Mucosa of rectum (tissue), 2 donors: ENCODE results near the gene MED13L.

ENCODE experiments used
- H3K27ac ChIP-seq, 2 donors: one replicate each; pipeline ENCODE4 v1.7.0; 2013; ENCODE audit warnings: inconsistent platforms in 2 of 2, low read depth in 2 of 2, low read length in 2 of 2
- H3K27me3 ChIP-seq, 2 donors: one replicate each; pipeline ENCODE4 v1.7.0; 2013; ENCODE audit warnings: low read length in 2 of 2; ENCODE audit not compliant: control insufficient read depth in 2 of 2, insufficient read depth in 2 of 2
- H3K36me3 ChIP-seq, 2 donors: one replicate each; pipeline ENCODE4 v1.7.0; 2013; ENCODE audit warnings: low read length in 2 of 2; ENCODE audit not compliant: control insufficient read depth in 2 of 2, insufficient read depth in 2 of 2
- H3K4me1 ChIP-seq, 2 donors: one replicate each; pipeline ENCODE4 v1.7.0; 2013; ENCODE audit warnings: low read length in 2 of 2, mild to moderate bottlenecking in 1 of 2; ENCODE audit not compliant: control insufficient read depth in 2 of 2, insufficient read depth in 2 of 2
- H3K4me3 ChIP-seq, 2 donors: one replicate each; pipeline ENCODE4 v1.7.0; 2013; ENCODE audit warnings: low read length in 2 of 2
- H3K9ac ChIP-seq, 2 donors: one replicate each; pipeline ENCODE4 v1.7.0; 2013; ENCODE audit warnings: low read length in 2 of 2, low read depth in 1 of 2, mild to moderate bottlenecking in 1 of 2
- H3K9me3 ChIP-seq, 2 donors: one replicate each; pipeline ENCODE4 v1.7.0; 2013; ENCODE audit warnings: low read length in 2 of 2; ENCODE audit not compliant: control insufficient read depth in 2 of 2
- donor health status: healthy.
- donor health status: Normal muscosa, but diverticular disease.

Gene MED13L

GRCh38 chr12:116280595-116281290, 3.2 kb upstream of the MED13L start:
- Histone ChIP-seq H3K9ac (no peak overlapping the region), H3K9me3 (no peaks in the 10 kb centered on the region), H3K27ac (no peak overlapping the region), H3K4me1 (peaks cover under 1 to 4% of the 10 kb centered on the region in 2 donors), H3K36me3 (no peaks in the 10 kb centered on the region), H3K27me3 (no peaks in the 10 kb centered on the region), H3K4me3 (no peak overlapping the region)

- Histone ChIP-seq H3K36me3 (no peaks in the 10 kb centered on the region), H3K27ac (no peak overlapping the region), H3K9ac (no peak overlapping the region), H3K9me3 (no peaks in the 10 kb centered on the region), H3K4me1 (peaks cover 8 to 11% of the 10 kb centered on the region in 2 donors), H3K27me3 (no peaks in the 10 kb centered on the region), H3K4me3 (no peak overlapping the region)
Measured at GRCh38 chr12:116278667-116279066, 1.2 kb upstream of the MED13L start.

GRCh38 chr12:116278279-116278626, 760 bp upstream of the MED13L start:
- H3K4me1 ChIP-seq: peaks cover 8 to 11% of the 10 kb centered on the region in 2 donors
- H3K9ac ChIP-seq: peak overlapping the region; percentile 38 to 80
- H3K4me3 ChIP-seq: peak overlapping the region; percentile 57 to 65
- H3K27ac ChIP-seq: no peak overlapping the region
- no peaks in the 10 kb centered on the region for H3K27me3 ChIP-seq
- no peaks in the 10 kb centered on the region for H3K36me3 ChIP-seq
- no peaks in the 10 kb centered on the region for H3K9me3 ChIP-seq

DNA sequence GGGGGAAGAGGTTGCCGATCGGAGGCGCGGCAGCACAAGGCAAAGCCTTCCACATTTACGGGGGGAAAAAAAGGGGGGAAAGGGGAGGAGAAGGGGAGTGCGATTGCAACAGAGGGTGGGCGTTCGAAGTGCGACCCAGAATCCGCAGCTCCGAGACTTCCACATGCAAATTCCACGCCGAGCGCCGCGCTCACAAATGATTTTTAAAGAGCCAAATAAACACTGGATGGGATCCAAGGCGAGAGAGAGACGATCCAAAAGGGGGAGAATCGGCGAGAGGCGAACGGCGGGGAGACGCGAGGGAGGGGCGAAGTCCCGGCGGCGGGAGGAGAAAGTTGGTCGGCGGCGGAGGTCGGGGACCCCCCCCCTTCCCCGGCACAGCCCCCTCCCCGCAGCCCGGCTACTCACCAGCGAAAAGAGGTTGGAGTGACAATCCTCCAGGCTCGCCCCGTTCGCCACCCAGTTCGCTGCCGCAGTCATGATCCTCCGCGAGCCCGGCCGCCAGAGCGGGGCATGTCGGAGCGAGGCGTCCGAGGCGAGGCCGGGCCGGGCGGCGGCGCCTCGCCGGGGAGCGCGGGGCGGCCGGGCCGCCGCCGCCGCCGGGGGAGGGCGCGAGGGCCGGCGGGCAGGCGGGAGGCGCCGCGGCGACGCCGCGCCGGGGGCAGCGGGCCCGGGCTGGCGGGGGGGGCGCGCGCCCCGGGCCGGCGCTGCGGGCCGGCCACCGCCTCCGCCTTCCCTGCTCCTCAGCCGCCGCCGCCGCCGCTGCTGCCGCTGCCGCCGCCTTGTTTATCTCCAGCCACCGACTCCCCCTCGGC, 634 bp downstream of the MED13L start:
- Histone ChIP-seq H3K27ac (peak overlapping the region; percentile 81 to 89), H3K4me1 (peaks cover 8 to 11% of the 10 kb centered on the region in 2 donors), H3K36me3 (no peaks in the 10 kb centered on the region), H3K9me3 (no peaks in the 10 kb centered on the region), H3K4me3 (peak overlapping the region; percentile 91 to 93), H3K9ac (peak overlapping the region; percentile 78 to 89), H3K27me3 (no peaks in the 10 kb centered on the region)

GRCh38 chr12:116274551-116275375, 2.7 kb downstream of the MED13L start:
- Histone ChIP-seq H3K27me3 (no peaks in the 10 kb centered on the region), H3K9ac (no peak overlapping the region), H3K36me3 (no peaks in the 10 kb centered on the region), H3K4me1 (peaks cover 8 to 9% of the 10 kb centered on the region in 2 donors), H3K4me3 (peak overlapping the region in 1 of 2 donors; percentile 93), H3K27ac (no peak overlapping the region), H3K9me3 (no peaks in the 10 kb centered on the region)

DNA sequence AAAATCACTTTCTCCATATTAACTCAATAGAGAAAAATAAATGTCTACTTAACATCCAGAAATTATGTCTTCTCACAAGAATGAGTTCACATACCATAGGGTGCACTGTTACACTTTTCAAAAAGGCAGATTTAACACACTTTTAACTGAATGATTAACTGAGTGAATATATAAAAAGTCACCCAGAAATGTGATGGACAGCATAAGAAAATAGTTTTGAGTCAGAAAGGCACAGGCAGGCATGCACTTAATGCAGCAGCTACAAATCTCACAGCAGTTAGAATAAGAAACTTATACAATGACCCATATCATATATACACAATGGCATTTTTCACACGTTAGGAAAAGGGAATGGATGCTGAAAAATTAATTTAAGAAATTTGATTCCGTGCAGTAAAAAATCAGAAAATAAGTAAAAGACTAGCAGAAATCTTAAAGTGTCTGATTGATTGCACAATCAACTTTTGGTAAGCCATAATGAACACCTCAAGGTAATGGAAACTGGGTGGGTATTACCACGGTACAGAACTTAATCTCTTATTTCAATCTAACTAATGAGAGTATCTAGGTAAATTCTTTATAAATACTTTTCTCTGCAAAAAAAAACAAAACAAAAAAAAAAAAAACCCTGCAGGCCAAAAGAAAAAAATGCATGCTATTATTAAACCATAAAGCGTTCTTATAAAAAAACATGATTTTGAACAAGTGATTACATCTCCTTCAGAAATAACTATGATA, 3.5 kb downstream of the MED13L start:
- Histone ChIP-seq H3K4me3 (no peak overlapping the region), H3K27ac (no peak overlapping the region), H3K4me1 (peaks cover 8 to 9% of the 10 kb centered on the region in 2 donors), H3K36me3 (no peaks in the 10 kb centered on the region), H3K9ac (no peak overlapping the region), H3K9me3 (no peaks in the 10 kb centered on the region), H3K27me3 (no peaks in the 10 kb centered on the region)

DNA sequence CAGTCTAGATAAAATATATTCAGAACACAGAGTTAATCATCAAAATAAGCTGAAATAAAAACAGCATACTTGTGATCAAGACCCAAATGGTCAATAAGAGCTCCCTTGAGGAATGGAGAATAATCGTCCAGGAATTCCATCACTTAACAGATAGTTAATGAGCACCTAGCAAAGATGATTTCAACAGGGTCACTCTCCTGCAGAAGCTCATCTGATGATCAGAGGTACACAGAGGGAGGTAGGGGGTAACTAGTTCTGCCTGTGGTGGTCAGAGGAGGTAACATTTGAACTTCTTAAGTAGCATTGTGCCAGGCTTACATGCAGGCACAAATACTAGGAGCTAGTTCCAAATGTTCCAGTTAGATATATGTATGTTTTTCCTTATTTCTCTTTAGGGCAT, 9.5 kb downstream of the MED13L start:
- Histone ChIP-seq H3K9me3 (no peaks in the 10 kb centered on the region), H3K9ac (no peak overlapping the region), H3K27me3 (no peaks in the 10 kb centered on the region), H3K4me1 (peaks cover 3 to 14% of the 10 kb centered on the region in 2 donors), H3K4me3 (no peak overlapping the region), H3K27ac (no peak overlapping the region), H3K36me3 (no peaks in the 10 kb centered on the region)

DNA sequence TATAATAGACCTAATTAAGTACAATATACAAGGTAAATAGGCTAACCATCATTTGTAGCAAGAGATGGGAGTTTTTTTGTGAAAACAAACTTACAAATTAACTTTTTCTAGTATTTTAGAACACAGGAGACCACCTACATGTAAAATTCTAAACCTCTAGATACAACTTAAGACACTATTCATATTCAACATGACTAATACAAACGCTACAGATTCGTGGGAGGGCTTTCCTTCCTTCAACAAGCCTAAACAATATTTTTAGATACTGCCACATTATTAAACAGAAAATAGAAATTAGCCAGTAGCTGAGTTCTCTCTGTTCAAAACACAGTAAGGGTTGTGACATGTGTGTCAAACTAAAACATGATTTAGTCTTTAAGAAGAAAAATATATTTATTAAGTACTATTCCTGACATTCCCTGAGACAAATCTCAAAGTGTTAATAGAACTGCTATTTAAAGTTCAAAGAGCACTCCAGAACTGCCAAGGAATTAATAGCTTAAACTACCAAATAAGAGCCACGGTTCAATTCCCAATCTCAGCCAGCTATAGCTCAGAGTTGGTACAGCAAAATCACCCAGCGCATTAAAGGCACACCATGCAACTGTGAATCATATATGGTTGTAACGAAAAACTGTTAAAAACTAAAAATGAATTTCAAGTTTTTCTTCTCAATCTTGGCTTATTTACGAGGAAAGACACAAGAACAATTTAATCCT, 10.7 kb downstream of the MED13L start:
- H3K4me1 ChIP-seq: peaks cover 3 to 14% of the 10 kb centered on the region in 2 donors
- H3K27me3 ChIP-seq: no peaks in the 10 kb centered on the region
- no peak overlapping the region for H3K9ac ChIP-seq

DNA sequence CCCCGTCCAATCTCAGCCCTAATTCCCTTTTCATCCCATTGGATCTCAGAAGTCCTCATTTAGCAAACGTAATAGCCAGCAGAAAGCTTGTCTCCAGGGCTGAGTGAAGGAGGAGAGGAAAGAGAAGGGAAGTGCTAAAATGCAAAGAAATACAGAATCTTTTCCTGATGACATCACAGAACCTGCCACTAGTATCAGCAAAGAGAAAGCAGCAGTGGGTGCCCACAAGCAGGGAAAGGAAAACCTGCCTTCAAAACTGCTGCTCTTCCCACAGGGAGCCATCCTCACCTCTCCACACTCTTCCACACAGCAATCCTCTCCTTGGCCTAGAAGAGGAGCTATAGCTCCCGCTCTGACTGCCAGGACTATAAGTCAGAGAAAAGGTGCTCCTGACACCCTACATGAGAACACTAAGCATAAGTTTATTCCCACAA, 11.3 kb downstream of the MED13L start:
- Histone ChIP-seq H3K4me1 (peaks cover 3 to 18% of the 10 kb centered on the region in 2 donors), H3K9ac (no peak overlapping the region), H3K27ac (no peak overlapping the region), H3K36me3 (no peaks in the 10 kb centered on the region), H3K4me3 (no peak overlapping the region), H3K27me3 (no peaks in the 10 kb centered on the region), H3K9me3 (no peaks in the 10 kb centered on the region)

More for the DNA sequence above, 10.7 kb downstream of the MED13L start:
- Histone ChIP-seq H3K9me3 (no peaks in the 10 kb centered on the region), H3K36me3 (no peaks in the 10 kb centered on the region), H3K27ac (no peak overlapping the region), H3K4me3 (no peak overlapping the region)
